ENCODE measurements around the gene STARD10.
"Not testable (repeated sequence)": the region's sequence is repeated elsewhere in the genome, so short reads cannot be mapped to it uniquely, and the experiment has no call there.

Gene STARD10

DNA sequence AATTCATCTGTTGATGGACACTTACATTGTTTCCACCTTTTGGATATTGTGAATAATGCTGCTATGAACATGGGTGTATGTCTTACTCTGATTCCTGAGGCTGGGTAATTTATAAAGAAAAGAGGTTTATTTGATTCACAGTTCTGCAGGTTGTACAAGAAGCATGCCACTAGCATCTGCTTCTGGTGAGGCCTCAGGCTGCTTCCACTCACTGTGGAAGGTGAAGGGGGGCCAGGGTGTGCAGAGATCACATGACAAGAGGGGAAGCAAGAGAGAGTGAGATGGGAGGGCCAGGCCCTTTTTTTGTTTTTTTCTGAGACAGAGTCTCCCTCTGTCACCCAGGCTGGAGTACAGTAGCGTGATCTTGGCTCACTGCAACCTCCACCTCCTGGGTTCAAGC, 12.5 kb upstream of the STARD10 start:
- not testable (repeated sequence) for DNase-seq

DNA sequence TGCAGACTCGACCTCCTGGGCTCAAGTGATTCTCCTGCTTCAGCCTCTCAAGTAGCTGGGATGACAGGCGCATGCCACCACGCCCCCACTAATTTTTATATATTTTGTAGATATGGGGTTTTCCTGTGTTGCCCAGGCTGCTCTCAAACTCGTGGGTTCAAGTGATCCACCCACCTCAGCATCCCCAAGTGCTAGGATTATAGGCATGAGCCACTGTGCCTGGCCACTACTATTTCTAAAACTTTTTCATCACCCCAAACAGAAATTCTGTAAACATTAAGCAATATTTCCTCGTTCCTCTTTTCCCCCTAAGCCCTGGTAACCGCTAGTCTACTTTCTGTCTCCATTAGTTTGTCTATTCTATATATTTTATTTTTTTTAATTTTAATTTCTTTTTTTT, 11.4 kb upstream of the STARD10 start:
- DNase-seq, result no peak

DNA sequence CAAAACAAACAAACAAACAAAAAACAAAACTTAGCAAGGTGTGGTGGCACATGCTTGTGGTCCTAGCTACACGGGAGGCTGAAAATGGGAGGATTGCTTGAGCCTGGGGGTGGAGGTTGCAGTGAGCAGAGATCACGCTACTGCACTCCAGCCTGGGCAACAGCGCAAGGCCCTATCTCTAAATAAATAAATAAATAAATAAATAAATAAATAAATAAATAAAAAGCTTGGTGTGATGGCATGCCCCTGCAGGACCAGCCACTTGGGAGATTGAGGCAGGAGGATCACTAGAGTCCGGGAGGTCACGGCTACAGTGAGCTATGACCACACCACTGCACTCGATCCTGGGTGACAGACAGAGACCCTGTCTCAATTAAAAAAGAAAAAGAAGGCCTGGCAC, 9.0 kb upstream of the STARD10 start:
- DNase-seq, result no peak

DNA sequence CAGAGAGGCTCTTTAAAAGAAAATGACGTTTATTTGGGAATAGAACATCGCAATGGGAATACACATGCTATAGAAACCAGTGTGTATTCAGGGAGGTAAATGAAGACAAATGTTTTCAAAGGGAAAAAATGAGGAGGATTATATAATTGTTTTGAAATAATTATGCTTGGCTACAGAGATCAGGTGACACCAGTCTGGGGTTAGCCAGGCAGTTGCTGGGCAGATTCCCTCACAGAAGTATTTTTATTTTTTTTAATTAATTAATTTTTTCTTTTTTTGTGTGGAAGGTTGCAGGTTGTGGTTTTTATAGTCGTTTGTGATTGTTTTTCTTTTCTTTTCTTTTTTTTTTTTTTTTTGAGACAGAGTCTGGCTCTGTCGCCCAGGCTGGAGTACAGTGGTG, 5.6 kb upstream of the STARD10 start:
- no peak for DNase-seq

DNA sequence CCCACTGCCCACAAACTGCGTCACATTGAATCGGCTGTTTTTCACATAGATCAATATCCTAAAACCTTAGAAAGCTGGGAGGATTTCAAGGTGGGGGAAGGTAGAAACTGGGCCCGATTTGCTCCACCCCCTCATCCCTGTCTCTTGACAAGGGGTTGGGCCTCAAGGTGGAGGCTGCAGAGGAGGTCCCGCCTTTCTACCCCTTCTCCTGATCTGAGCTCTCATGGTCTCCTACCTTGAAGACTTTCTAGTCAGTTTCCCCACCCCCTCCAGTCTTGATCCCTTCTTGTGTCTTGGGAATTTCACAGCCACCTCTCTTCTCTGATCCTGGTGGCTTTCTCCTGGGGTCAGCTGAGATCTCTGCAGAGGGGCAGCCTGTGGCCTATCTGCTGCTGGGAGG, 4.5 kb upstream of the STARD10 start:
- DNase-seq, result no peak

DNA sequence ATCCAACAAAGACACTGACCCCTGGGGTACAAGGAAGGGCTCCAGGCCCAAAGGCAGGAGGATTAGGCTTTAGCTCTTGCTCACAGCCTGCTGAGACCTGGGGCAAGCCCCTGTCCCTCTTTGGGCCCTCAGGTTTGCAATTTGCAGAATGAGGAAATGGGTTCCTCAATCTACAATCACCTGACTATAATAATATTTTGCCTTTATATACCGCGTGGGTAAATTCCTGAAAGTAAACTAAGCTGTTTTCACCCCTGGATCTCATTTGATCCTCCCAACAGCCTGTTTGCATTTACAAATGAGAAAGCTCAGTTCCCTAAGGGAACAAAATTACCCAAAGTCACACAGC, 797 bp downstream of the STARD10 start:
- no peak for DNase-seq

DNA sequence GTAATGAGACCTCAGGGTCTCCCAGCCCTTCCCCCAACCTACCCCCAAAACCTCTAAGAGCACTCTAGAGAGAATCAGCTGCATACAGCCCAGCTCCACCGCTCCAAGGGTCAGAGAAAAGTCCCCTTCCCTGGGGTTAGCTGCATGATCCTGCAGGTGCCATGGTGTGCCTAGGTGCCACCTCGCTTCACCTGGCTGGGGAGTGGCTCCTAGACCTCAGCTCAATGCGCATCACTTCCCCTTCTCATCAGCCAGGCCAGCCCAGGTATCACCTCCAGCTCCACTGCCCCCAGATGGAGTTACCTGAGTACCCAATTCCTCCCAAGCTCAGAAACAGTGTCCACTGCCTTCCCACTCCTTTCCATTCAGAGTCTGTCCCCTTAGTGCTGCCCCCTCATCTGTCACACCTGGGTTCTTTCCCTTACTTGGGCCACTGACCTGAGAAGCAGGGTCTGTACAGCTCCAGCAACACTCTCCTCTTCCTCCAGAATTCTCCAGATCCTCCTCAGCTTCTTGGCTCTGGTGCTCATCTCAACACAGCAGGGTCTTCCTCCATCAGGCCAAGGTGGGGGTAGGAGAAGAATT, 1.3 kb downstream of the STARD10 start:
- no peak for DNase-seq

DNA sequence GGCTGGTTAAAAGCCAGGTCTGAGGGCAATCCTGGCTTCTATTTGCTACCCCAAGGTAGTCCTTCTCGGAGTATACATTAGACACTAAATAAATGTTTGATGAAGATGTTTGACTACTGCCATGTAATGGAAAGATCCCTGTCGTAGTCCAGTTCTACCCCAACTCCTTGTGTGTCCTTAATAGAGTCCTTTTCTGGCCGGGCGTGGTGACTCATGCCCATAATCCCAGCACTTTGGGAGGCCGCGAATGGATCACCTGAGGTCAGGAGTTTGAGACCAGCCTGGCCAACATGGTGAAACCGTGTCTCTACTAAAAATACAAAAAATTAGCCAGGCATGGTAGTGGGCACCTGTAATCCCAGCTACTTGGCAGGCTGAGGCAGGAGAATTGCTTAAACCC, 2.6 kb downstream of the STARD10 start:
- DNase-seq, result not testable (repeated sequence)

DNA sequence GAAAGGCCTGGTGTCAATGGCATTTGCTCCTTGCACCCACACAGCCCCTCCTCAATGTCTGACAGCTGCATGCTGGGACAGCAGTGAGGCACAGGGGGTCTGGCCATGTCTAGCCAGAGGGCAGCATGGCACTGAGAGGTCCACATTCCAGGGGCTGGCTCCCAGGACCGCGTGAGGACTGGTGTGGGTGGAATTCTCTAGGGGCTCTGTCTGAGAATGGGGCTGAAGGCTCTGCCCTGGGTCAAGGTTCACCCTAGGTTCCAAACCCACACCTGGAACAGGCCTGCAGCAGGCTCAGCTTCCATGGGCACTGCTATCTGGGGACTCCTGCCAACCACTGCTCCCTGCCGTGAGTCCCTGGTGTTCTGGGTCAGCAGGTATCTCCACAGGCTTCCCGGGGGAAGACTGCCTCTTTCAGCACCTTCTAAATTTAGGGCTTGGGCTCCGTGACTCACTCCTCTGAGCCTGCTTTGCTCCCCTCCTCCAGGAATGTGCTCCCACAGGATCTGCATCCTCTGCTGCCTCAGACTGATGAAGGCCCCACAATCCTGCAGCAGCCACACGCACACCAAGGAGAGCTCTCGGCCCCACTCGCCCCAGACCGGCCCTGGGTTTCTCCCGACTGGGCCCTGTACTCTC, 4.2 kb downstream of the STARD10 start:
- DNase-seq, result no peak

DNA sequence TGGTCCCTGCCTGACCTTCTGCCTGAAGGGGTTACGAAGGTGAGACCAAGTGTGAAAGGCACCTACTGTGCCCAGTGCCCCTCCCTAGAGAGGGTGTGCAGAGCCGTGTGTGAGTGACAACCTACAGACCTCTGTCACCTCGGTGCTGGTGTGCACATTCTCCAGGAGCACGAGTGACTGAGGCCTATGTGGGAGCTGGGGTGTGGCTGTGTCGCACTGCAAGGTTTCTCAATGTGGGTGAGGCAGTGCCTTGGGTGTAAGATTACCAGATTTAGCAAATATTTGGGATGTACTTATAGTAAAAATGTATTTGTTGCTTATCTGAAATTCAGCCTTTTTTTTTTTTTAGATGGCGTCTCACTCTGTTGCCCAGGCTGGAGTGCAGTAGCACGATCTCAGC, 5.6 kb downstream of the STARD10 start:
- no peak for DNase-seq

DNA sequence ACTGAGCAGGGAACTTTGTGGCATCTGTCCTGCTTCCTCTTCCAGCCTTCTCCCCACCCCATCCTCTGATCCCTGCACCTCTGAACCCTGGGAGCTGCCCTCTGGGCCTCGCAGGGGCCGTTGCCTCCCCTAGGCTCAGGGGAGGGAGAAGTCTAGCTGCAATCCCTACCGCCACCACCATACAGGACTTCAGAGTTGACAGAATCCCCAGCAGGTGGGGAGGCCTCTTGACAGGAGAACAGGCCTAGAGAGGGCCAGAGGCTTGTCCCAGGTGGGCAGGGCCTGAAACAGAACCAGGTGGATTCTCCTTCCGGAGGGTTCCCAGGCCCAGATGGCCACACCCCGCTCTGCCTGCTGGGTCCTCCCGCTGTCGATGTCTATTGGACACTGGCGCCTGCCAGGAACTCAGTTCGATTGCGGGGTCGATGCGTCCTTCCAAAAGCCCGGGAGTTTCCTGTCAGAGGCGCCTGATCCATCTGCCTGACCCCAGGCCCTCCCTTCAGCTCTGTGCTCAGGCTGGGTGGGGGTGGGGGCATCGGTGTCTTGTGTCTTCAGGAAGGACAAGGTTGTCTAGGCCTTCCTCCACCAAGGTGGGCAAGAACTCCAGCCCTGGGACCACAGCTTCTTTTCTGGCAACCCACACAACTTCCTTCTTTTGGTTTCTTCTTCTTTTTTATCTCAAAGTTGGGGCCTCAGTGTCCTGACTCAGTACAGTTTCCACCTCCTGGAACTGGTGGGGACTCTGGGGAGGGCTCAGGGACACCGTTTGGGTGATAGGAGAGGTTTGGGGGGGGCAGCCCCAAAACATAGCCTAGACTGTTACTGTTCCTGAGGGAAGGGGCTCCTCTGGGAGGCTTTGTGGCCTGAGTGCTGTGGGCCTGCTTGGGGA, 6.4 kb downstream of the STARD10 start:
- peak; percentile 24 for DNase-seq

DNA sequence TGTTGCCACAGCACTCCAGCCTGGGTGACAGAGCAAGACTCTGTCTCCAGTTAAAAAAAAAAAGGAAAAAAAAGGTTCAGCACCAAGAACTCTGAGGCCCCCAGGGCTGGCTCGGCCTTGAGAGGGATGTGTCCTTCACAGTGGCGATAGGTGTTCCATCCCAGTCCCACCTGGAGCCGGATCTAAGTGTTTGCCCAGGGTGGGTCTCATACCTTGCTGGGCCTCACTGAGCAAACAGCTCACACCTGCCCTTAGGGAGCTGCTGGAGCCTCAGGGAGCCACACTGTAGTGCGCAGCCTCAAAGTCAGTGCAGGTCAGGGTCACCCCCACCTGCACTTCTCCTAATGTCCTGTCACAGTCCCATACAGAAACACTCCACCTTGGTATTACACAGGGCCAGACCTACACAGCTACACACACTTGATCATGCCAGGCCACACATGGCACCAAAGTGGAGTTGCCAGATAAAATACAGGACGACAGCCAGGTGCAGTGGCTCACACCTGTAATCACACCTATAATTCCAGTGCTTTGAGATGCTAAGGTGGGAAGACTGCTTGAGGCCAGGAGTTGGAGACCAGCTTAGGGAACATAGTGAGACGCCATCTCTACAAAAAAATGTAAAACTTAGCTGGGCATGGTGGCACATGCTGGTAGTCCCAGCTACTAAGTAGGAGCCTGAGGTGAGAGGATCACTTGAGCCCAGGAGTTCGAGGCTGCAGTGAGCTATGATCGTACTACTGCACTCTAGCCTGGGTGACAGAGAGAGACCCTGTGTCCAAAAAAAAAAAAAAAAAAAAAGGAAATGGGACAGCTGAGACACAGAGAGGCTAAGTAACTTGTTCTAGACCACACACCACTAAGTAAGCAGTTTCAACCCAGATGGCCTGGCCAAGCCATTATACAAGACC, 7.3 kb downstream of the STARD10 start:
- DNase-seq, result no peak

DNA sequence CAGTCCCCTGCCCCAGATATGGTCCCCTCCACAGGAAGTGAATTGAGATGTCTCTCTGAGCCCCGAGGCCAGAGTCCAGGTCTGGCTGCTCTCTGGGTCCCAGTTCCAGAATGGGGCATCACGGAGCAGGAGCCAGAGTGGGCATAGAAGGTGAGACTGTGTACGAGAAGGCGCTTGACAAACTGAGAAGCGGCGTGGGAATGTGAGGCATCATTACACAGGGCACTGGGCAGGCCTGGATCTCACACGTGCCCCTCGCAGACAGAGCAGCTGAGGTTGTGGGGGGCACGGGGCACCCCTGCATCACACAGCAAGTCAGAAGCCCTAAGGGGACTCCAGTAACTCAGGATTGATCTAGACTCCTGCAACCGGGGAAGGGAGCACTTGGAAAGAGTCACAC, 9.2 kb downstream of the STARD10 start:
- no peak for DNase-seq

DNA sequence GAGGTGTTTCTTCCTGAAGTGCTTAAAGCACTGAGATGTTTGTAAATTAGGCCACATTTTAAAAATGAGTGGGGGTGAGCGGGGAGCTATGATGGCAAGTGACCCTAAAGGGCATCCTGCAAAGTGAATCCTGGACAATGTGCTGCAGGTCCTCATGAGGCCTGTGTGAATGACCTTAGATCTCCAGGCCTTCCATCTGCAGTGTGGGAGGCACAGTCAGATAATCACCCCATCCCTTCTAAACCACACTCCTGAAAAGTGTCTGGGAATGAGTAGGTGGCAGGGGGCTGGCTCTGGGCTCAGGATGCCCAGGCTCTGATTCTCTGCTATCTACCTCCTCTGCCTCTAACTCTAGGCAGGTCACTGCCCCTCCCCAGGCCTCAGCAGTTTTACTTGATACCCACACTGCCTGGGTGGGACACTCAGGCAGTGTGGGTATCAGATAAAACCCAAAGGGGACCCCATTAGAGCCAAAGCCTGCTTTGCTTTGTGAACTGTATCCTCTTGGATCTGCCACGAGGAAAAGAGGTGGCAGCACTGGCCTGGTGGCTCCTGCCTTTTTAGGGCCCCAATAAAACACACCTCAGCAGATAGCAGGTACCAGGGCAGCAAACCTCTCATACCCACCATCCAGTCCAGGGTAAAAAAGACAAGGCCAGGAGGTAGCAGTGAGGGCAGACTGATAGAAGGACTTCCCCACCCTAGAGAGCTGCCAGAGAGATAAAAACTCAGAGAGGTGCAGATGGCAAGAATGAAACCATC, 10.5 kb downstream of the STARD10 start:
- no peak for DNase-seq

DNA sequence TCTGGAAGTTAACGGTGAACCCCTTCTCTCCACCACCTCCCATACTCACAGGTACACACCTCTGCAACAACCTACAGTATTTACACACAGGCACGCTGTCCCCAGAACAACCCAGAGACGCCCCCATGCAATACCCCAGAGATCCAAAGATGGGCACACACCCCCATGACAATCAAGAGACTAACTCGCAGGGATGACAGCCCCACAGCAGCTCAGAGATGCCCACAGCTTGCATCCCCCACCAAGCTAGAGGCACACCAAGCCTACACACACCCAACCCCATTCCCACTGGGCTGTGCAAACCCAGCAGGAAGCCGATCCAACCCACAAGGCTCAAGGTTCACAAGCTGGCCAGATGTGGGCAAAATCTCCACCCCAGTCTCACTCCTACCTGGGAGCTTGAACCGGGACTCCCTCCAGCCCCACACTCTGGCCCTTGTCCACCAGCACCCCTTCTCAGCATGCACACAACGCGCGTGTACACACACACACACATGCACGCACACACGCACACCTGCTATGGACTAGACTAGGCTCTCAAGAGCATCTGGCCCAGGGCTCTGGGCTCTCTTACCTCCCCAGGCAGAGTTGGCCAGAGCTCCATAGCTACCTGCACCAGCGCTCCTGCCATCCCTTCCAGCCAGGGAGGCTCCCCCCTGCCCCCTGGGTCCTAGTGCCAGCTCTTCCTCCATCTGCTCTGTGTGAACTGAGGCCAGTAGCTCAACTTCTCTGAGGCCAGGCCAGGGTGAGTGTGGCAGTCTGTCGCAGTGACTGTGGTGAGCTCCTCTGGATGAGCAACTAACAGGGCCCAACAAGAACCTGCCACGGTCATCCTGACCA, 11.5 kb downstream of the STARD10 start:
- DNase-seq, result no peak

DNA sequence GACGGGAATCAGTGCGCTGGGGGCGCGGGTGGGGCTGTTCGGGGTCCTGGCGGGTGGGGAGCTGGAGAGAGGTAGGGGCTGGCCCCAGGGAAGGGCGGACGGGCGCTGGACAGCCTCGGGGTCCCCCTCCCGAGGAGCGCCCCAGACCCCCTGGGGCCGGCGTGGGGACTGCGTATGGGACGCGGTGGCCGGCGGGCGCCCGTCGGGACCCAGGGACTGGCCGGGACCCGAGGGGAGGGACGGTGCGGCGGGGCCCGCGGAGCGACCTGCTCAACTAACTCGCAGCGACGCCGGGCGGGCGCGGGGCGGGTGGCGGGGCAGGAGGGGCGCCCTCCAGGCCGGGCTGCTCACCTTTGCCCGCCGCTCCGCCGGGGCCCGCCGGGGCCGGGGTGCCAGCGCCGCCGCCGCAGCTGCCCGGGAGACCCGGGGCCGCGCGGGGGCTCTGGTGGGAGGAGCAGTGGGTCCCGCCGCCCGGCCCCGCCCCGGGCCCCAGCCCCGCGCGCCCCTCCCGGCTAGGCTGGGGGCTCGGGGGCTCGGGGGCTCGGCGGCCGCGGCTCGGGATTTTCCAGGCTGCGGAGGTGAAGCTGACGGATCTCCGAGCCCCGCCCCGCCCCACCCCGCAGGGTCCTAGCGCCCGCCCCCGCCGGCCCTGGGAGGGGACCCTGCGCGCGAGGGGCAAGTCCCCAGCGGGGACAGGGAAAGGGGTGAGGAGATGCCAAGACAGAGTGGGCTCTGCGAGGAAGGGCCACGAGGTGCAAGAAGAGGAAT, 12.3 kb downstream of the STARD10 start:
- DNase-seq, result no peak

DNA sequence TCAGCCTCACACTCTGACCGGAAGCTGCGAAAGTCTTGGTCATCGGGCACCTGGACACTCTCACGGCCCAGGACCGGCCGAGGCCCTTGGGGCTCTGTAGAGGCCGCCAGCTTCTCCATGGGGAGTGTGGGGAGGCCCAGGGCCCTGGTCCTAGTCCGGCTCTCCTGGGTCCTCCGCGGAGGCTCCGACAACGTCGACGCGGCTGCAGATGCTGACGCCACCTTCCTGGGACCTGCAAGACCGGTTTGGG, 12.9 kb downstream of the STARD10 start:
- DNase-seq, result no peak

DNA sequence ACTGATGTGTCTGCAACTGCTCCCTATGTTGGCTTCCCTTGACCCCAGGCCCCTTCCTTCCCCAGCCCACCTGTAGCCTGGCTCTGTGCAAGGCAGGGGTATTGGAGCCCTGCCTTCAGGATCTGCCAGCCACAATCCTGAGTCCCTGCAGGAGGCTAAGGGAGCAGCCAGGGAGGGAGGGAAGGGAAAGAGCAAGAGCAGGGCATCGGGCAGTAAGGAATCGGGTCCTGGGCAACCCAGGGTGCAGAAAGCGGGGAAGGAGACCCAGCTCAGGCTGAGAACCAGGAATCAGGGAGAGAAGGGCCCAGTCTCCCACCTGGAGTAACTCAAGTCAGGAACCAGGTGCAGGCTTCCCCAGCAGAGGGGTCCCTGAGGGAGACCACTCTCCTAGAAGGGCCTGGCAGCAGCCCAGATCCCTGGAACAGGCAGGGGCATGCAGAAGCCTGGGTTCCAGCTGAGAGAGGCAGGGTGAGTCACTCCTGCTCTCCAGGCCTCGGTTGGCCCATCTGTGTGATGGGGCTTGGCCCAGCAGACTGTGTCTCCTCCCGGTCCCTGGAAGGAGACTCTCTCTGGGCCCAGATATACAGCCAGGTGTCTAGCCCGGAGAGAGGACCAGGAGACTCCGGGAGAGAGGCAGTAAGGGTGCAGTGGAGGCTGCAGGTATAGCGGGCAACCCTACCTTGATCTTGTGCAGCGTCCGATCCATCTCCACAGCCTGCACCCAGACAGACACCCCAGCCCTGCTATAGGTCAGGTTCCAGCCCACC, 13.4 kb downstream of the STARD10 start:
- no peak for DNase-seq

DNA sequence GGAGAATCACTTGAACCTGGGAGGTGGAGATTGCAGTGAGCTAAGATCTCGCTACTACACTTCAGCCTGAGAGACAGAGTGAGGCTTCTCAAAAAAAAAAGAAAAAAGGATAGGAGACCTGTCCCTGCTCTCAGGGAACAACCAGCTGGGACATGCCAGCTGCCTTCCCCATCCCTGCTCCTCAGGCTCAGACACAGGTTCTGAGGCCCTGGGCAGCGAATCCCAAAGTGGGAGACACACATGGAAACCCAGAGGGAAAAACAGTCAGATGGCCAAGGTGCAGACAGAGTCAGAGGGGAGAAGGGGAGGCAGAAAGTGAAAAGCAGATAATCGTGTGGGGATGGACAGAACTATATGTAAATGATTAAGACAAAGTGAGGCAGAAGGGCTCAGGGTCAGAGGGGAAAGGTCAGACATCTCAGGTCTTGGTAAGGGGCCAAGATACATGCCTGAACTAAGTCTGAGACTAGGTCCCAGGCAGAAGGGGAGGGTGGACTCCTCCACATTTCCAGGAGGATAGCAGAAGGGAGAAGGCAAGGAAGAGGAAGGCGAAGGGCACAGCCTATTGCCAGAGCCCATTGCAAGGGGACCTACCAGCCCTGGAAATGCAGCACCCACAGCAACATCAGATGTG, 14.2 kb downstream of the STARD10 start:
- no peak for DNase-seq
